Measurements from ENCODE around the gene MARCHF6. TPM values are rescaled to one million over a fixed set of nuclear protein-coding genes. Genes with fewer than 3 reads are reported as not detected.
A peak's percentile ranks its signal among the peaks of the same experiment; 100 is the strongest.

The MARCHF6 gene
- total and polyA plus RNA-seq, 12 donors: 30.4 to 210 (median 185) TPM

GRCh38 chr5:10354048-10354872 lies 765 bp downstream of the MARCHF6 start:
- Histone ChIP-seq H3K9me3 (no peaks in the 10 kb centered on the region), H3K27ac (peak overlapping the region; percentile 94 to 99 (median 98)), H3K36me3 (no peaks in the 10 kb centered on the region), H3K4me3 (peak overlapping the region; percentile 68 to 95 (median 91)), H3K27me3 (no peaks in the 10 kb centered on the region), H3K4me1 (peaks cover 0 to 65% (median 55%) of the 10 kb centered on the region in 9 donors)
- WGBS, 2 donors: 0 to 1% methylated on average over 47 to 54 of the region's 54 CpGs
- ATAC-seq: peak in 2 of 8 donors; percentile 3 to 34
- TF ChIP-seq CTCF (IDR thresholded peaks at IDR 0.05): peak in 1 of 9 donors; percentile 7
- DNase-seq: no peak
- intact Hi-C loops (cut with DNase I): no loop called here

DNA sequence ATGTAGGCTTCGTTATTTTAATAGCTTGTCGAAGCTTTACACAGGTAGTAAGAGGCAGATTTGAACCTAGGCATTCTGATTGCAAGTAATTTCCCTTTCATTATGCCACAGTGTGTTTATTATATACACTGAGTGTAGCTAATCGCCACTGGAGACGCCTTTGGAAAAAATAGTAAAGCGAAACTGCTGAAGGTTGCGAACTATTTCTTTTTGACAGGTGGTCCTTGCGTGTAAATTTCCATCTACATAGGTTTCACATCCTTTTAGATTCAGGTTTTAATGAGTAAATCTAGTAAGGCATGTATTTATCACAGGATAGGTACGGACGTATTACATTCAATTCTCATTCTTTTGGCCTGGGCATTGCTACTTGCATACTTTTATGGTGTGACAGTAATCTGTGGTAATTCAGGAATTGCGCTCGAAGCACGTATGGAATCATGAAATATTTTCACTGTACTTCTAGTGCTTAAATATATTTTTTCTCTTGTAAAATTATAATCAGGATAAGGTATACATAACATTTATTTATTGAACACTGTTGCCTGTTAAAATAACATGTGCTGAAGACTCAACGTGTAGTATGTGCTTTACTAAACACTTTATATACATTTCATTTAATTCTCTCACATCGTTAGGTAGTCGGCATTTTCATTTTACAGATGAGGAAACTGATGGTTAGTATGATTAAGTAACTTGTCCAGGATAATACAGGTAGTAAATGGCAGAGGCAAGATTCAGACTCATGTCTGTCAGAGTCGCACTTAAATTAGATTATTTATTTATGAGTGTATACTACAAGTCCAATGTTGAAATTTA lies 1.8 kb downstream of the MARCHF6 start:
- intact Hi-C loops (cut with DNase I): no loop called here
- no peak for TF ChIP-seq CTCF (IDR thresholded peaks at IDR 0.05)
- DNase-seq (no peak), ATAC-seq (no peak)
- peak overlapping the region in 9 of 10 donors; percentile 68 to 95 (median 91) for H3K4me3 ChIP-seq
- no peaks in the 10 kb centered on the region for H3K9me3 ChIP-seq
- peak overlapping the region in 7 of 10 donors; percentile 0 to 99 (median 99) for H3K27ac ChIP-seq
- peaks cover 0 to 68% (median 57%) of the 10 kb centered on the region in 9 donors for H3K4me1 ChIP-seq
- H3K27me3 ChIP-seq: no peaks in the 10 kb centered on the region
- H3K36me3 ChIP-seq: no peaks in the 10 kb centered on the region
- 23 to 24% methylated on average over 16 of the region's 16 CpGs for WGBS, 2 donors

DNA sequence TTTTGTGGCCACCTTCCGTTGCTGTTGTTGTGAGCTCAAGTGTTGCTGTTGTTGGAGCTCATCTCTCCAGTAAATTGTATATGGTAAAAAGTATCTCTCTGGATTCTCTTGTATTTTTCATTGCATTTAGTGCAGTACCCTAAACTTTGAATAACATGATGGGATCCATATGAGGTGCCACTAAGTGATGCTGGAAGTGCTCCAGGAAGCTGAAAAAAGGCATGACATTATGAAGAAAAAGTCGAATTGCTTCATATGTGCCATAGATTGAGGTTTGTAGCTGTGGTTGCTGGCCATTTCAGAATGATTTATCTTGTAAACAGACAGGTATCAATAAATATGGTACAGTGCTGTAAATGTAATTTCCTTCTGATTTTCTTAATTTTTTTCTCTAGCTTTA lies 5.5 kb downstream of the MARCHF6 start:
- Histone ChIP-seq H3K9me3 (no peaks in the 10 kb centered on the region), H3K36me3 (no peaks in the 10 kb centered on the region), H3K4me3 (no peak overlapping the region), H3K27ac (no peak overlapping the region), H3K4me1 (peaks cover 0 to 78% (median 63%) of the 10 kb centered on the region in 9 donors), H3K27me3 (no peaks in the 10 kb centered on the region)
- WGBS, 2 donors: 76% methylated on average over 2 of the region's 2 CpGs
- intact Hi-C loops (cut with DNase I): no loop called here
- DNase-seq (no peak), ATAC-seq (no peak)
- TF ChIP-seq CTCF (IDR thresholded peaks at IDR 0.05): no peak

- H3K4me3 ChIP-seq: no peak overlapping the region
- no peaks in the 10 kb centered on the region for H3K27me3 ChIP-seq
- peaks cover 0 to 85% (median 63%) of the 10 kb centered on the region in 9 donors for H3K4me1 ChIP-seq
- ATAC-seq: no peak
- no peak for DNase-seq
- H3K27ac ChIP-seq: no peak overlapping the region
- H3K9me3 ChIP-seq: no peaks in the 10 kb centered on the region
- intact Hi-C loops (cut with DNase I): loop anchor here in 1 of 10 donors (5.0 kb wide), 1 partner anchor 78 kb away; no protein-coding TSS in a partner anchor
- H3K36me3 ChIP-seq: peaks cover 0 to 8% (median 0%) of the 10 kb centered on the region in 9 donors
- TF ChIP-seq CTCF (IDR thresholded peaks at IDR 0.05): no peak
These were observed 7.2 kb downstream of the MARCHF6 start for GRCh38 chr5:10360686-10361085.

Measured in heart right ventricle (tissue), 16 donors.